GM12891 (cell line): ENCODE results near the gene BAG5.

Experiments
- PAX5 ChIP-seq: IDR thresholded peaks from 2 replicates; pipeline ENCODE4 v1.6.1; 2011; ENCODE audit warnings: low read length, moderate library complexity, mild to moderate bottlenecking; ENCODE audit not compliant: insufficient read depth, severe bottlenecking
- POLR2A ChIP-seq: IDR thresholded peaks from 2 replicates; pipeline ENCODE4 v1.6.1; 2011; ENCODE audit warnings: low read depth, low read length, control low read depth
- POLR2AphosphoS5 ChIP-seq: IDR thresholded peaks from 2 replicates; pipeline ENCODE4 v1.6.1; 2011; ENCODE audit warnings: low read depth, low read length, control low read depth
- SPI1 ChIP-seq: IDR thresholded peaks from 2 replicates; pipeline ENCODE4 v1.6.1; 2011; ENCODE audit warnings: low read depth, low read length, control low read depth
- TAF1 ChIP-seq: IDR thresholded peaks from 2 replicates; pipeline ENCODE4 v1.6.1; 2011; ENCODE audit warnings: low read depth, low read length, control low read depth

GRCh38 chr14:103518422-103519042 is 43.9 kb downstream of the BAG5 start:
- no peak for TF ChIP-seq POLR2A
- TF ChIP-seq POLR2AphosphoS5, result no peak
- no peak for TF ChIP-seq PAX5
- no peak for TF ChIP-seq TAF1
- TF ChIP-seq SPI1, result no peak
